ENCODE measurements around the gene IFT22.
"Not testable (repeated sequence)": the region's sequence is repeated elsewhere in the genome, so short reads cannot be mapped to it uniquely, and the experiment has no call there.

Gene IFT22

DNA sequence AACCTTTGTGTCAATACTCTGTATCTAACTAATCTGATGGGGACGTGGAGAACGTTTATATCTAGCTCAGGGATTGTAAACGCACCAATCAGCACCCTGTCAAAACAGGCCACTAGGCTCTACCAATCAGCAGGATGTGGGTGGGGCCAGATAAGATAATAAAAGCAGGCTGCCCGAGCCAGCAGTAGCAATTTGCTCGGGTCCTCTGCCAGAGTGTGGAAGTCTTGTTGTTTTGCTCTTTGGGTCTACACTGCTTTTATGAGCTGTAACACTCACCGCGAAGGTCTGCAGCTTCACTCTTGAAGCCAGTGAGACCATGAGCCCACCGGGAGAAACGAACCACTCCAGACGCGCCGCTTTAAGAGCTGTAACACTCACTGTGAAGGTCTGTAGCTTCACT lies 27.7 kb upstream of the IFT22 start:
- H3K9me3 ChIP-seq (ENCODE audit: insufficient read depth, low read depth, low read length); H3K4me1 ChIP-seq (ENCODE audit: insufficient read depth, low read length); H3K9ac ChIP-seq (ENCODE audit: low read depth, low read length); H3K36me3 ChIP-seq (ENCODE audit: insufficient read depth, low read depth, low read length); H3K4me3 ChIP-seq (ENCODE audit: low read length); H3K27me3 ChIP-seq (ENCODE audit: insufficient read depth, low read length); H3K27ac ChIP-seq (ENCODE audit: low read length): not testable (repeated sequence)

DNA sequence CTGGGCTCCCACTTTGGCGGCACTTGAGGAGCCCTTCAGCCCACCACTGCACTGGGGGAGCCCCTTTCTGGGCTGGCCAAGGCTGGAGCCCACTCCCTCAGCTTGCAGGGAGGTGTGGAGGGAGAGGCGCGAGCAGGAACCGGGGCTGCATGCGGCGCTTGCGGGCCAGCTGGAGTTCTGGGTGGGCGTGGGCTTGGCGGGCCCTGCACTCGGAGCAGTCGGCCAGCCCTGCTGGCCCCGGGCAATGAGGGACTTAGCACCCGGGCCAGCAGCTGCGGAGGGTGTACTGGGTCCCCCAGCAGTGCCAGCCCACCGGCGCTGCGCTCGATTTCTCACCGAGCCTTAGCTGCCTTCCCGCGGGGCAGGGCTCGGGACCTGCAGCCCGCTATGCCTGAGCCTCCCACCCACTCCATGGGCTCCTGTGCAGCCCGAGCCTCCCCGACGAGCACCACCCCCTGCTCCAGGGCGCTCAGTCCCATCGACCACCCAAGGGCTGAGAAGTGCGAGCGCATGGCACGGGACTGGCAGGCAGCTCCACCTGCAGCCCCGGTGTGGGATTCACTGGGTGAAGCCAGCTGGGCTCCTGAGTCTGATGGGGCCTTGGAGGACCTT lies 26.9 kb upstream of the IFT22 start:
- H3K4me3 ChIP-seq (ENCODE audit: low read length); H3K27ac ChIP-seq (ENCODE audit: low read length); H3K4me1 ChIP-seq (ENCODE audit: insufficient read depth, low read length); H3K27me3 ChIP-seq (ENCODE audit: insufficient read depth, low read length); H3K36me3 ChIP-seq (ENCODE audit: insufficient read depth, low read depth, low read length); H3K9me3 ChIP-seq (ENCODE audit: insufficient read depth, low read depth, low read length); H3K9ac ChIP-seq (ENCODE audit: low read depth, low read length): not testable (repeated sequence)

DNA sequence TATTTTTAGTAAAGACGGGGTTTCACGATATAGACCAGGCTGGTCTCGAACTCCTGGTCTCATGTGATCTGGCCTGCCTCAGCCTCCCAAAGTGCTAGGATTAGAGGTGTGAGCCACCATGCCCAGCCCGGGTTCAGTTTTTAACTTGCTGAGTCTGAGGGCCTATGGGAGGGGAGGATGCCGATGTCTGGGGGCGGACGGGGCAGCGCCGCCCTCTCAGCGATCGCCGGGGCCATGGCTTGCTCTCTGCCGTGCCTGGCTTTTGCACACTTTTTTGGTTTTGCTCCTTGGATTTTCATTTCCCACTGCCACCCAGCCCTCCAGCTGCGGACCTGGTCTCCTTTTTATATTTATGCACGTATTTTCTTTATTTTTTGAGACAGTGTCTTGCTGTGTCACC lies 25.9 kb upstream of the IFT22 start:
- no peaks in the 10 kb centered on the region for H3K36me3 ChIP-seq (ENCODE audit: insufficient read depth, low read depth, low read length)
- H3K9ac ChIP-seq (ENCODE audit: low read depth, low read length), result no peak overlapping the region
- H3K27me3 ChIP-seq (ENCODE audit: insufficient read depth, low read length), result no peaks in the 10 kb centered on the region
- no peak overlapping the region for H3K27ac ChIP-seq (ENCODE audit: low read length)
- no peak overlapping the region for H3K4me3 ChIP-seq (ENCODE audit: low read length)
- no peaks in the 10 kb centered on the region for H3K4me1 ChIP-seq (ENCODE audit: insufficient read depth, low read length)
- H3K9me3 ChIP-seq (ENCODE audit: insufficient read depth, low read depth, low read length), result no peaks in the 10 kb centered on the region

DNA sequence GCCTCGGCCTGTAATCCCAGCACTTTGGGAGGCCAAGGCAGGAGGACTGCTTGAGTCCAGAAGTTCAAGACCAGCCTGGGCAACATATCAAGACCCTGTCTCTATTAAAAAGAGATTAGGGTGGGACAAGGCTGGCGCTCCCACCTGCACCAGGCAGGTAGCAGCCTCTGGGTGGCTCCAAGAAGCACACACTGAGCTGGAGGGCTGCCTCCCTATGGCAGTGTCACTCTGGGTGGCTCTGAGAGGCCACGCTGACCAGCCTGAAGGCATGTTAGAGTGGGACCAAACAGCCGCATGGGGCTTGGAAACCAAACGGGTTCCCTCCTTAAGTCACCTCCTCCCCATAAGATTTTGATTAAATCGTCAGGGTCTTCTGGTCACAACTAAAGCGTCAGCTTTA lies 21.3 kb upstream of the IFT22 start:
- no peaks in the 10 kb centered on the region for H3K36me3 ChIP-seq (ENCODE audit: insufficient read depth, low read depth, low read length)
- no peaks in the 10 kb centered on the region for H3K4me1 ChIP-seq (ENCODE audit: insufficient read depth, low read length)
- no peaks in the 10 kb centered on the region for H3K9me3 ChIP-seq (ENCODE audit: insufficient read depth, low read depth, low read length)
- no peak overlapping the region for H3K9ac ChIP-seq (ENCODE audit: low read depth, low read length)
- H3K27me3 ChIP-seq (ENCODE audit: insufficient read depth, low read length), result no peaks in the 10 kb centered on the region
- no peak overlapping the region for H3K4me3 ChIP-seq (ENCODE audit: low read length)
- H3K27ac ChIP-seq (ENCODE audit: low read length), result no peak overlapping the region

GRCh38 chr7:101340379-101340778 lies 18.8 kb upstream of the IFT22 start:
- no peaks in the 10 kb centered on the region for H3K36me3 ChIP-seq (ENCODE audit: insufficient read depth, low read depth, low read length)
- H3K4me3 ChIP-seq (ENCODE audit: low read length), result no peak overlapping the region
- H3K27ac ChIP-seq (ENCODE audit: low read length), result no peak overlapping the region
- no peaks in the 10 kb centered on the region for H3K4me1 ChIP-seq (ENCODE audit: insufficient read depth, low read length)
- H3K9ac ChIP-seq (ENCODE audit: low read depth, low read length), result no peak overlapping the region
- H3K27me3 ChIP-seq (ENCODE audit: insufficient read depth, low read length), result no peaks in the 10 kb centered on the region
- H3K9me3 ChIP-seq (ENCODE audit: insufficient read depth, low read depth, low read length), result no peaks in the 10 kb centered on the region

DNA sequence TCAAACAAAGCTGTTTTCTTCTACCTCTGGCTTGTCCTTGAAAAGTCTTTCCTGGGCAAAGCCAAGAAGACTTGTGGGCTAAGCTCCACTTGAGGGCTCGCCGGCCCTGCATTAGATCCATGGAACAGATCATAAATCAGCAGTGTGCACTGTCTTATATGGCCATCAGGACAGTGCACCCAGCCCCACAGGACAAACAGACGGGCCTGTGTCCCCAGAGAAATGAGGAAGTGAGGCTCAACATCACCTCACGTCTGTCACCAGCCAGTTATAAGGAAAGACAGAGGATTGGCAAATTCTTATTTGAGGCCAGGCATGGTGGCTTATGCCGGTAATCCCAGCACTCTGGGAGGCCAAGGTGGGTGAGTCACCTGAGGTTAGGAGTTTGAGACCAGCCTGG lies 12.3 kb upstream of the IFT22 start:
- Histone ChIP-seq H3K27ac (ENCODE audit: low read length) (no peak overlapping the region), H3K9ac (ENCODE audit: low read depth, low read length) (no peak overlapping the region), H3K36me3 (ENCODE audit: insufficient read depth, low read depth, low read length) (no peaks in the 10 kb centered on the region), H3K9me3 (ENCODE audit: insufficient read depth, low read depth, low read length) (no peaks in the 10 kb centered on the region), H3K4me1 (ENCODE audit: insufficient read depth, low read length) (no peaks in the 10 kb centered on the region), H3K27me3 (ENCODE audit: insufficient read depth, low read length) (no peaks in the 10 kb centered on the region), H3K4me3 (ENCODE audit: low read length) (no peak overlapping the region)

- H3K9ac ChIP-seq (ENCODE audit: low read depth, low read length), result no peak overlapping the region
- no peaks in the 10 kb centered on the region for H3K36me3 ChIP-seq (ENCODE audit: insufficient read depth, low read depth, low read length)
- H3K27ac ChIP-seq (ENCODE audit: low read length), result no peak overlapping the region
- H3K4me3 ChIP-seq (ENCODE audit: low read length), result no peak overlapping the region
- H3K9me3 ChIP-seq (ENCODE audit: insufficient read depth, low read depth, low read length), result no peaks in the 10 kb centered on the region
- H3K27me3 ChIP-seq (ENCODE audit: insufficient read depth, low read length), result no peaks in the 10 kb centered on the region
- no peaks in the 10 kb centered on the region for H3K4me1 ChIP-seq (ENCODE audit: insufficient read depth, low read length)
These were observed 10.4 kb upstream of the IFT22 start for GRCh38 chr7:101332026-101332425.

DNA sequence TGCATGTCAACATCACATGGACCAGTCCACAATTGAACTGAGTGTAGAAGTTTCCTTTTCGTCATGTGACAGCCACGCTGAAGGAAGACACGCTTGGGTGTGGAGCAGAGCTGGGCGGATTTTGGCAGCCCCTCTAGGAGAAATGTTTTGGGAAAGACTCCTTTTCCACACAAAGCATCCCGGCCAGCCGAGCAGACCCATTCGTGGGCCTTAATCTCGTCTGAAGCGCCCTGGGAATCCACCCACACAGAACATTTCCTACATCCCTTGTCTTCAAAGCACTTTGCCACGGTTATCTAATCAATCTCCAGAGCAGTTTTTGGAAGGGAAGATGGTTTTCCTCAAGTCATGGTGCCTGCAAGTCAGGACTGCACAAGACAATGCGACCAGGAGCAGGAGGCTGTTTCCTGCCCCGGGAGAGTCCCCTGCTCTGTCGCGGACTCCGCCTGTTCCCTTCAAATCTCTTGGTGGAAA lies 8.4 kb upstream of the IFT22 start:
- Histone ChIP-seq H3K4me3 (ENCODE audit: low read length) (no peak overlapping the region), H3K27me3 (ENCODE audit: insufficient read depth, low read length) (no peaks in the 10 kb centered on the region), H3K36me3 (ENCODE audit: insufficient read depth, low read depth, low read length) (no peaks in the 10 kb centered on the region), H3K27ac (ENCODE audit: low read length) (no peak overlapping the region), H3K9me3 (ENCODE audit: insufficient read depth, low read depth, low read length) (no peaks in the 10 kb centered on the region), H3K9ac (ENCODE audit: low read depth, low read length) (no peak overlapping the region), H3K4me1 (ENCODE audit: insufficient read depth, low read length) (no peaks in the 10 kb centered on the region)

DNA sequence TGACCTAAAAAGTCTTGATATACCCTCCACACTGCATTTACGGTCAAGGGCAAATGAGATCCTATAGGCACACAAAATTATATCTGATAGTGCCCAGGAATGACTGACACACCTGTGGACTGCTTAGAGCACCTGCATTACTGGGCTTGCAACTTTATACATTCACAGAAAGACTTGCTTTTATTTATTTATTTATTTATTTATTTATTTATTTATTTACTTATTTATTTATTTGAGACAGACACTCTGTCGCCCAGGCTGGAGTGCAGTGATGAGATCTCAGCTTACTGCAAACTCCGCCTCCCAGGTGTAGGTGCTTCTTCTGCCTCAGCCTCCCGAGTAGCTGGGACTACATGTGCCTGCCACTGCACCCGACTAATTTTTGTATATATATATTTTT lies 6.5 kb upstream of the IFT22 start:
- H3K36me3 ChIP-seq (ENCODE audit: insufficient read depth, low read depth, low read length), result no peaks in the 10 kb centered on the region
- no peak overlapping the region for H3K27ac ChIP-seq (ENCODE audit: low read length)
- H3K4me3 ChIP-seq (ENCODE audit: low read length), result no peak overlapping the region
- no peaks in the 10 kb centered on the region for H3K9me3 ChIP-seq (ENCODE audit: insufficient read depth, low read depth, low read length)
- no peak overlapping the region for H3K9ac ChIP-seq (ENCODE audit: low read depth, low read length)
- H3K27me3 ChIP-seq (ENCODE audit: insufficient read depth, low read length), result no peaks in the 10 kb centered on the region
- no peaks in the 10 kb centered on the region for H3K4me1 ChIP-seq (ENCODE audit: insufficient read depth, low read length)

DNA sequence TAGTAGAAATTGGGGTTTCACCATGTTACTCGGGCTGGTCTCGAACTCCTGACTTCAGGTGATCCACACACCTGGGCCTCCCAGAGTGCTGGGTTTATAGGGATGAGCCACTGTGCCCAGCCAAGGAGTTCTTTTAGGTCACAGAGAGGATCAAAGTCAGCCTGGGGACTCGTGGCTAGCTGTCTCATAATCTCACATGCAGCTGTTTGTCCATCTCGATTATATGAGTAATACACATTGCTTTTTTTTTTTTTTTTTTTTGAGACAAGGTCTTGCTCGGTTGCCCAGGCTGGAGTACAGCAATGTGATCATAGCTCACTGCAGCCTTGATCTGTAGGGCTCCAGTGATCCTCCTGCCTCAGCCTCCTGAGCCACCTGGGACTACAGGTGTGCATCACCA lies 2.2 kb downstream of the IFT22 start:
- H3K4me1 ChIP-seq (ENCODE audit: insufficient read depth, low read length), result peaks cover 4% of the 10 kb centered on the region; the same call in 1 of the 2 replicates
- no peak overlapping the region for H3K4me3 ChIP-seq (ENCODE audit: low read length)
- H3K27ac ChIP-seq (ENCODE audit: low read length), result no peak overlapping the region
- H3K27me3 ChIP-seq (ENCODE audit: insufficient read depth, low read length), result no peaks in the 10 kb centered on the region
- H3K9ac ChIP-seq (ENCODE audit: low read depth, low read length), result no peak overlapping the region
- H3K36me3 ChIP-seq (ENCODE audit: insufficient read depth, low read depth, low read length), result peaks cover 27% of the 10 kb centered on the region
- H3K9me3 ChIP-seq (ENCODE audit: insufficient read depth, low read depth, low read length), result no peaks in the 10 kb centered on the region

DNA sequence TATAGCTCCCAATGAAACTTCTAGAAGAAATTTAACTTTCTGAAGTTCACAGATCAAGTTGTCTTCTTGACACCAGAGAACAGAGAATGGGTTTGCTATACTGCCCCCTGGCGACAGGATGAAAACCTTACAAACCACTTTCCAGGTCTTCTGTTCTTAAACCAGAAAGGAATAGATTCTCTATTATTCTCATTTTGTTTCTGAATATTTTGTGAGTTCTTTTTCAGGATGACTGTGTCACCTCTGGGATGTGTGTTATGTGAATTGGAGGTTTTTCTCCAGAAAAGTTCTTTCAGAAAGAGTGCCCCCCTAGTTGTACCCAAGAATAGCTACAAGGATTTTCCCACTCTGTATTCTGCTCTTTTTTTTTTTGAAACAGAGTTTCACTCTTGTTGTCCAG lies 6.3 kb downstream of the IFT22 start:
- Histone ChIP-seq H3K9me3 (ENCODE audit: insufficient read depth, low read depth, low read length) (no peaks in the 10 kb centered on the region; the same call in 1 of the 2 replicates), H3K4me3 (ENCODE audit: low read length) (no peak overlapping the region), H3K27ac (ENCODE audit: low read length) (no peak overlapping the region), H3K36me3 (ENCODE audit: insufficient read depth, low read depth, low read length) (peaks cover 63% of the 10 kb centered on the region), H3K27me3 (ENCODE audit: insufficient read depth, low read length) (no peaks in the 10 kb centered on the region), H3K4me1 (ENCODE audit: insufficient read depth, low read length) (no peaks in the 10 kb centered on the region), H3K9ac (ENCODE audit: low read depth, low read length) (no peak overlapping the region)

DNA sequence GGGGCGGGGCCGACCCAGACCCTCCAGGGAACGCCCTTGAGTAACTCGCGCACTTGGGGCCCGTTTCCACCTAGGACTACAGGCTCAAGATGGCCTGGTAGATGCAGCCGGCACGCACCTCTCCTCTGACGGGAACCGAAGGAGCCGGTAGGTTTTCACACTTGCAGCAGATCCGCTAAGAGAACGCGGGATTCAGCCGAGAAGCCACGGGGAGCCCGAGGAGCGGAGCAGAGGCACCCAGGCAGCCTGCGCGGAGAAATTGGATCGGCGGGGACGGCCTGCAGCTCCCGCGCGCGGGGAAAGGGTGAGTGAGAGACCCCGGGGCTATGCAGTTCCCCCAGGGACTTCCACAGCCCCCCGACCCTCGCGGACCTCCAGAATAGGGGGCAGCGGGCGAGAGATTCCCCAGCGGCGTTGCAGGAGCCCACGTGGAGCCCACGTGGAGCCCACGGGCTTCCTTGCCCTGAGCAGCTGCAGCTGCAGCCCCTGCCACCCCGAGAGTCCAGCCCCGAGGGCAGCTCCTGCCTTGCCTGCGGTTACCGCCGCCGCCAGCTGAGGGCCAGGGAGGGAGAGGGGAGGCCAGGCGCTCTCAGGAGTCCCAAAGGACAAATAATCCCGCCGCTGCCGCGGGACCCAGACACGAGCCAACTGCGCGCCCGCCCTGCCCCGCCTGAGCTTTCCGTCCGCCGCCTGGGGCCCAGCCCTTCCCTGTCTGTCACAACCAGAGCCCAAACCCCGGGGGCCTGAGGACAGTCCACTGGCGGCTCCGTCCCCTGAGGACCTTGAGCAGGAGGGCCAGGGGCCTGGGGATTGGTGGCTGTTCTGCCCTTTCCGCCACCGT lies 13.1 kb downstream of the IFT22 start:
- Histone ChIP-seq H3K27ac (ENCODE audit: low read length) (peak overlapping the region; percentile 29), H3K9me3 (ENCODE audit: insufficient read depth, low read depth, low read length) (no peaks in the 10 kb centered on the region; the same call in 1 of the 2 replicates), H3K4me1 (ENCODE audit: insufficient read depth, low read length) (no peaks in the 10 kb centered on the region; the same call in 1 of the 2 replicates), H3K4me3 (ENCODE audit: low read length) (peak overlapping the region; percentile 85), H3K27me3 (ENCODE audit: insufficient read depth, low read length) (no peaks in the 10 kb centered on the region), H3K36me3 (ENCODE audit: insufficient read depth, low read depth, low read length) (peaks cover 67% of the 10 kb centered on the region), H3K9ac (ENCODE audit: low read depth, low read length) (peak overlapping the region; percentile 90)
